A549 (cell line): ENCODE data around the gene POLRMT. TPM values are rescaled to one million over a fixed set of nuclear protein-coding genes. Genes with fewer than 3 reads are reported as not detected.

Experiments
- ATAC-seq, 2 experiments: fragments of 200-7000 bp in 1 of 2; fragments of >200 bp in 1 of 2; cut with Nextera tagmentation in 1 of 2; cut with Tn5 transposase in 1 of 2; 3 replicates each; pipeline versions ENCODE4 v1.8.0 to v1.9.1; 2018 to 2020; ENCODE audit warnings: mild to moderate bottlenecking in 1 of 2, moderate library complexity in 1 of 2
- CTCF ChIA-PET: fragments of 300-600 bp; sonication (Branson Sonifier 250); formaldehyde crosslinking; extraction: SDS; loops from one replicate; lab custom pipeline; 2021; ENCODE audit warnings: antibody characterized with exemption, inconsistent platforms; lab: Yijun Ruan, JAX
- POLR2A ChIA-PET: fragments of 350-600 bp; formaldehyde crosslinking; extraction: SDS; loops from one replicate; lab custom pipeline; 2021; ENCODE audit warnings: antibody characterized with exemption, inconsistent platforms; lab: Yijun Ruan, JAX
- DNase-seq, 2 experiments: peaks; one replicate each; pipeline versions ENCODE4 v3.0.0 to v3.0.0-alpha.2; 2011 to 2016; ENCODE audit warnings: low read depth in 1 of 2, low spot score in 1 of 2
- FAIRE-seq: peaks from 2 replicates; lab custom pipeline; 2011; peaks lifted over from hg19 to GRCh38; lab: Jason Lieb, UNC
- H3K27ac ChIP-seq, 2 experiments: fragments of >200 bp; sonication (Bioruptor Twin); formaldehyde crosslinking; 3 replicates each; pipeline ENCODE4 v1.5.1; 2016 to 2017
- H3K4me1 ChIP-seq: fragments of >200 bp; sonication (Bioruptor Twin); formaldehyde crosslinking; 3 replicates; pipeline ENCODE4 v1.6.1; 2016
- H3K4me2 ChIP-seq: fragments of >200 bp; sonication (Bioruptor Twin); formaldehyde crosslinking; 3 replicates; pipeline ENCODE4 v1.6.1; 2016
- H3K4me3 ChIP-seq: fragments of >200 bp; sonication (Bioruptor Twin); formaldehyde crosslinking; 3 replicates; pipeline ENCODE4 v1.5.1; 2016
- H3K9me3 ChIP-seq: fragments of >200 bp; sonication (Bioruptor Twin); formaldehyde crosslinking; 3 replicates; pipeline ENCODE4 v1.6.1; 2016
- ATOH8 ChIP-seq: fragments of 250-450 bp; sonication (Bioruptor Pico); IDR thresholded peaks from 2 replicates; pipeline ENCODE4 v1.5.0; 2020; ENCODE audit warnings: low read depth, mild to moderate bottlenecking, moderate library complexity
- CBX8 ChIP-seq: fragments of 200-600 bp; sonication (generic); IDR thresholded peaks from 2 replicates; pipeline ENCODE4 v1.6.1; 2016
- CEBPB ChIP-seq, 2 experiments: fragments of >200 bp in 1 of 2; sonication (Bioruptor Twin) in 1 of 2; formaldehyde crosslinking in 1 of 2; IDR thresholded peaks; 2 replicates each; pipeline ENCODE4 v1.6.1; 2012 to 2016
- CHD4 ChIP-seq: fragments of 200-600 bp; sonication (generic); IDR thresholded peaks from 2 replicates; pipeline ENCODE4 v1.6.1; 2016; ENCODE audit warnings: antibody characterized with exemption, mild to moderate bottlenecking, borderline replicate concordance
- CTCF ChIP-seq: fragments of >200 bp; sonication (Bioruptor Twin); formaldehyde crosslinking; IDR thresholded peaks from 3 replicates; pipeline ENCODE4 v1.5.1; 2016
- EHF ChIP-seq: fragments of 250-450 bp; sonication (Bioruptor Pico); IDR thresholded peaks from 2 replicates; pipeline ENCODE4 v1.5.0; 2020; ENCODE audit warnings: mild to moderate bottlenecking
- EHMT2 ChIP-seq: fragments of 200-600 bp; sonication (generic); IDR thresholded peaks from 2 replicates; pipeline ENCODE4 v1.6.1; 2016; ENCODE audit warnings: antibody characterized with exemption, low read depth, mild to moderate bottlenecking, moderate library complexity
- EP300 ChIP-seq, 2 experiments: fragments of >200 bp; sonication (Bioruptor Twin); formaldehyde crosslinking; IDR thresholded peaks; 2 replicates in 1 of 2; 3 replicates in 1 of 2; pipeline ENCODE4 v1.6.1; 2016 to 2017
- ESRRA ChIP-seq: fragments of 150-350 bp; IDR thresholded peaks from 2 replicates; pipeline ENCODE4 v1.6.1; 2014; ENCODE audit warnings: mild to moderate bottlenecking, low read length, borderline replicate concordance
- FOSL2 ChIP-seq, 2 experiments: fragments of 450-650 bp in 1 of 2; fragments of >200 bp in 1 of 2; sonication (Bioruptor Twin) in 1 of 2; formaldehyde crosslinking; IDR thresholded peaks; 2 replicates each; pipeline versions ENCODE4 v1.5.0 to v1.6.1; 2016 to 2020; ENCODE audit warnings: mild to moderate bottlenecking in 1 of 2, moderate library complexity in 1 of 2
- HDAC2 ChIP-seq: fragments of 200-600 bp; sonication (generic); IDR thresholded peaks from 2 replicates; pipeline ENCODE4 v1.6.1; 2016
- HES2 ChIP-seq: fragments of >200 bp; sonication (Bioruptor Twin); formaldehyde crosslinking; IDR thresholded peaks from 2 replicates; pipeline ENCODE4 v1.6.1; 2016
- HEYL ChIP-seq: fragments of 250-450 bp; sonication (Bioruptor Pico); IDR thresholded peaks from 2 replicates; pipeline ENCODE4 v1.8.0; 2021; ENCODE audit warnings: mild to moderate bottlenecking, moderate library complexity
- JUN ChIP-seq, 2 experiments: fragments of >200 bp; sonication (Bioruptor Twin); formaldehyde crosslinking; IDR thresholded peaks; 2 replicates in 1 of 2; 3 replicates in 1 of 2; pipeline ENCODE4 v1.6.1; 2016 to 2017
- MAX ChIP-seq: IDR thresholded peaks from 2 replicates; pipeline ENCODE4 v1.6.1; 2012
- MAZ ChIP-seq: fragments of 150-350 bp; IDR thresholded peaks from 2 replicates; pipeline ENCODE4 v1.6.1; 2014; ENCODE audit warnings: antibody characterized with exemption, low read depth, low read length, borderline replicate concordance
- NFE2L2 ChIP-seq: fragments of 150-350 bp; conservative IDR thresholded peaks from 2 replicates; pipeline ENCODE4 v1.6.1; 2014; ENCODE audit warnings: low read length
- NPAS2 ChIP-seq: fragments of 250-450 bp; sonication (Bioruptor Pico); IDR thresholded peaks from 2 replicates; pipeline ENCODE4 v1.8.0; 2022; ENCODE audit warnings: mild to moderate bottlenecking, moderate library complexity, borderline replicate concordance
- PHF8 ChIP-seq: fragments of 200-600 bp; sonication (generic); IDR thresholded peaks from 2 replicates; pipeline ENCODE4 v1.6.1; 2016; ENCODE audit warnings: low read depth, mild to moderate bottlenecking, antibody characterized with exemption, moderate library complexity, borderline replicate concordance
- RNF2 ChIP-seq: fragments of 200-600 bp; sonication (generic); IDR thresholded peaks from 2 replicates; pipeline ENCODE4 v1.6.1; 2016; ENCODE audit warnings: low read depth, mild to moderate bottlenecking, antibody characterized with exemption, moderate library complexity, borderline replicate concordance
- TFCP2L1 ChIP-seq: fragments of 250-450 bp; sonication (Bioruptor Pico); IDR thresholded peaks from 2 replicates; pipeline ENCODE4 v1.5.0; 2021; ENCODE audit warnings: mild to moderate bottlenecking
- TP53 ChIP-seq: fragments of 250-450 bp; sonication (Bioruptor Pico); IDR thresholded peaks from 2 replicates; pipeline ENCODE4 v1.5.0; 2021; ENCODE audit warnings: mild to moderate bottlenecking, moderate library complexity
- ZNF302 ChIP-seq: fragments of 250-450 bp; sonication (Bioruptor Pico); IDR thresholded peaks from 2 replicates; pipeline ENCODE4 v1.9.0; 2021; ENCODE audit warnings: inconsistent platforms, mild to moderate bottlenecking, moderate library complexity
- ZSCAN20 ChIP-seq: fragments of 250-450 bp; sonication (Bioruptor Pico); IDR thresholded peaks from 2 replicates; pipeline ENCODE4 v1.8.0; 2022; ENCODE audit warnings: mild to moderate bottlenecking, moderate library complexity
- WGBS: methylation state at CpG from one replicate; pipeline ENCODE4 v1.1.6; 2017; ENCODE audit errors: missing lambda C conversion rate; 5-methylcytosine and 5-hydroxymethylcytosine counted together
- polyA plus RNA-seq, 4 experiments: library from polyadenylated mRNA; depleted of rRNA in 3 of 4; stranded (reverse); fragments of >200 nt; fragmentation: RNase III in 1 of 4; extraction: RNeasy Plus Mini Kit Qiagen cat#74134 plus additional on column Dnase treatment in 1 of 4; gene quantifications; 2 replicates in 3 of 4; 3 replicates in 1 of 4; pipeline ENCODE4 v1.2.3, GENCODE V29; 2011 to 2017
- TF ChIP-seq, protein P1 (sequence below): fragments of 150-350 bp; IDR thresholded peaks from 2 replicates; pipeline ENCODE4 v1.6.1; 2014; ENCODE audit warnings: low read depth, mild to moderate bottlenecking, low read length

Gene POLRMT
- polyA plus RNA-seq, 2 of the 4 experiments (the other 2 are of a cell fraction): 41.9 to 68.8 TPM

- no peak for TF ChIP-seq RNF2
- TF ChIP-seq CEBPB (IDR thresholded peaks at IDR 0.05): no peak
- TF ChIP-seq EHF (CRISPR knock-in tag): no peak
- TF ChIP-seq TFCP2L1: no peak
- TF ChIP-seq NFE2L2: no peak
- no peak for TF ChIP-seq MAZ
- TF ChIP-seq EP300 (IDR thresholded peaks at IDR 0.05): no peak
- no peak for TF ChIP-seq FOSL2 (IDR thresholded peaks at IDR 0.05)
- peak; percentile 39 for TF ChIP-seq FOSL2 (CRISPR knock-in tag; IDR thresholded peaks at IDR 0.05)
- TF ChIP-seq MAX: peak; percentile 16; the same call in 1 of the 2 replicates
- Histone ChIP-seq H3K27ac (peak within 1 kb of the TSS; percentile 45 to 82; a peak in 5 of 6 replicates), H3K4me3 (peak within 1 kb of the TSS; percentile 50), H3K4me2 (peak within 1 kb of the TSS; percentile 93), H3K9me3 (no peaks in the 10 kb centered on the region), H3K4me1 (peaks cover 17% of the 10 kb centered on the region)
- FAIRE-seq: no peak
- 7% methylated on average over 20 of the region's 109 CpGs for WGBS
- ChIA-PET POLR2A (no interaction called here), CTCF (interaction anchor here (1.5 kb wide), 1 partner anchor 56 kb away, joined by 3 read pairs; no protein-coding TSS in a partner anchor)
- peak; percentile 60 to 83 for DNase-seq
- peak; percentile 78 to 87 for ATAC-seq
These were observed 6.2 kb upstream of the POLRMT start, which contains the start of gene FGF22 for GRCh38 chr19:639253-640160. TSS of gene FGF22 (plus strand) at chr19:639879. CDS start at chr19:639926, 47 bp downstream.

DNA sequence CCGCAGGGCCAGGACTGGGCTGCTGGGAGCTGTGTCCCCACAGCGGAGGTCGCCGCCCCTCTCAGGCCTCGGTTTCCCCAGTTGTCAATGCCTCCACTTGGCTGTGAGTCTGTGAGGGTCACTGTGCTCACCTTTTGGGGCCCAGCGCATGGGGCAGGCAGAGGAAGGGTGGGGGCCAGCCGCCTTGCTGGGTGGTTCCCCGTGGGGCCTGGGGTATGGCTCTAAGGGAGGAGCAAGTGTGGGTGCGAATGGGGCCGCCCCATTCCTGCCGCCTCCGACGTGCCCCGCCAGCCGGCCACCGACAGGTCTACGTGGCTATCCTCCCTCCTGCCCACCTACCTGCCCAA, 5.5 kb upstream of the POLRMT start:
- FAIRE-seq (no peak), DNase-seq (no peak), ATAC-seq (peak in 1 of 2 experiments; percentile 3; a peak in 3 of 6 replicates)
- 85% methylated on average over 4 of the region's 17 CpGs for WGBS
- TF ChIP-seq, protein P1, sequence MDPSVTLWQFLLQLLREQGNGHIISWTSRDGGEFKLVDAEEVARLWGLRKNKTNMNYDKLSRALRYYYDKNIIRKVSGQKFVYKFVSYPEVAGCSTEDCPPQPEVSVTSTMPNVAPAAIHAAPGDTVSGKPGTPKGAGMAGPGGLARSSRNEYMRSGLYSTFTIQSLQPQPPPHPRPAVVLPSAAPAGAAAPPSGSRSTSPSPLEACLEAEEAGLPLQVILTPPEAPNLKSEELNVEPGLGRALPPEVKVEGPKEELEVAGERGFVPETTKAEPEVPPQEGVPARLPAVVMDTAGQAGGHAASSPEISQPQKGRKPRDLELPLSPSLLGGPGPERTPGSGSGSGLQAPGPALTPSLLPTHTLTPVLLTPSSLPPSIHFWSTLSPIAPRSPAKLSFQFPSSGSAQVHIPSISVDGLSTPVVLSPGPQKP: no peak
- TF ChIP-seq EP300 (IDR thresholded peaks at IDR 0.05): no peak
- TF ChIP-seq EHMT2: no peak
- TF ChIP-seq TP53 (CRISPR knock-in tag): no peak
- TF ChIP-seq ATOH8: no peak
- TF ChIP-seq HDAC2: no peak
- TF ChIP-seq CHD4: no peak
- TF ChIP-seq MAZ: no peak
- TF ChIP-seq ESRRA: no peak
- TF ChIP-seq JUN (IDR thresholded peaks at IDR 0.05): no peak
- no peak for TF ChIP-seq PHF8
- TF ChIP-seq CBX8: no peak
- TF ChIP-seq CTCF: no peak
- no peak for TF ChIP-seq NPAS2 (CRISPR knock-in tag)
- TF ChIP-seq ZSCAN20 (CRISPR knock-in tag): no peak
- no peak for TF ChIP-seq HEYL (CRISPR knock-in tag)
- no peak for TF ChIP-seq ZNF302 (CRISPR knock-in tag)
- no peak for TF ChIP-seq HES2
- no peak for TF ChIP-seq TFCP2L1
- H3K9me3 ChIP-seq: no peaks in the 10 kb centered on the region
- peaks cover 22% of the 10 kb centered on the region for H3K4me1 ChIP-seq
- peak overlapping the region; percentile 93 for H3K4me2 ChIP-seq
- peak overlapping the region; percentile 50 for H3K4me3 ChIP-seq
- CTCF ChIA-PET: no interaction called here
- H3K27ac ChIP-seq: peak overlapping the region in 1 of 2 experiments; percentile 67; a peak in 4 of 6 replicates
- POLR2A ChIA-PET: no interaction called here
